CD4-positive, alpha-beta T cell treated with Interleukin-6 for 4 hours (primary cell): ENCODE results near the gene SERPINB13.
"Not testable (repeated sequence)": the region's sequence is repeated elsewhere in the genome, so short reads cannot be mapped to it uniquely, and the experiment has no call there.

Source experiments
- DNase-seq: peaks from one replicate; pipeline ENCODE4 v3.0.0-alpha.2; 2020; ENCODE audit warnings: mixed read lengths

SERPINB13 gene

GRCh38 chr18:63590966-63591695 is 4.0 kb downstream of the SERPINB13 start:
- no peak for DNase-seq

DNA sequence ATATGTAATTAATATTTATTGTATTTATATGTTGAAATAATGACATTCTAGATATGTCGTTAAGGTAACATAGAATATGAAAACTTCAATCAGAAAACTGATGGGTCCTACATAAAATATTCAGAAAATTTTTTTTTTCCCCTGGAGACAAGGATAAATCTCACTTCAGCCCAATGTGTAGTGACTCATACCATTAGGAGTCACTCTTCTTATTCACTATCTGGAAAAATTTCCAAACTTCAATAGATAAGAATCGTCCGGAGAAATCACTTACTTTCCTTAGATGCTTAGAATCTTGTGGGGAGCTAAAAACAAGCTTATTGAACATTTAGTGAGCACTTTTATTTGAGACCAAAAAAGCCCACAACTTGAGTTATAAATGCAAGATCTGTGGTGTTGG is 4.6 kb downstream of the SERPINB13 start:
- no peak for DNase-seq

- no peak for DNase-seq
Observed at GRCh38 chr18:63592471-63592870, 5.3 kb downstream of the SERPINB13 start.

- DNase-seq: no peak
Observed at GRCh38 chr18:63596964-63597363, 9.8 kb downstream of the SERPINB13 start.

DNA sequence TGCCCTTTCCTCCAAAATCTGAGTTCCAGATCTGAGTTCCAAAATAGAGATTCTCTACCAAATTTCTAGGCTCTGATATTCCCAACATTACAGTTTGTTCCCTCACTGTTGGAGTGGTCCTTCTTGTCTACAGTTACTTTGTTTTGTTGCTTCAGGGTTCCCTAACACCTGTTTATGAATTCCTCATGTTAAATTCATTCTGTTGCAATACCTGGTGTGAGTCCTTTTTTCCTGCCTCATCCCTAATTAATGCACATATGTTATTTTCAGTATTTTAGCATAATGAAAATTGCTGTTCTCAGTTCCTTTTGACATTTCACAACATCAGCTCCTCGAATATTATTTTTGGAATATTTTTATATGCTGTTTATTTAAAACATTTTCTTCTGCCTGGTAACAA is 16.2 kb downstream of the SERPINB13 start:
- no peak for DNase-seq

- DNase-seq: no peak
Observed at GRCh38 chr18:63603772-63604171, 16.6 kb downstream of the SERPINB13 start.

DNA sequence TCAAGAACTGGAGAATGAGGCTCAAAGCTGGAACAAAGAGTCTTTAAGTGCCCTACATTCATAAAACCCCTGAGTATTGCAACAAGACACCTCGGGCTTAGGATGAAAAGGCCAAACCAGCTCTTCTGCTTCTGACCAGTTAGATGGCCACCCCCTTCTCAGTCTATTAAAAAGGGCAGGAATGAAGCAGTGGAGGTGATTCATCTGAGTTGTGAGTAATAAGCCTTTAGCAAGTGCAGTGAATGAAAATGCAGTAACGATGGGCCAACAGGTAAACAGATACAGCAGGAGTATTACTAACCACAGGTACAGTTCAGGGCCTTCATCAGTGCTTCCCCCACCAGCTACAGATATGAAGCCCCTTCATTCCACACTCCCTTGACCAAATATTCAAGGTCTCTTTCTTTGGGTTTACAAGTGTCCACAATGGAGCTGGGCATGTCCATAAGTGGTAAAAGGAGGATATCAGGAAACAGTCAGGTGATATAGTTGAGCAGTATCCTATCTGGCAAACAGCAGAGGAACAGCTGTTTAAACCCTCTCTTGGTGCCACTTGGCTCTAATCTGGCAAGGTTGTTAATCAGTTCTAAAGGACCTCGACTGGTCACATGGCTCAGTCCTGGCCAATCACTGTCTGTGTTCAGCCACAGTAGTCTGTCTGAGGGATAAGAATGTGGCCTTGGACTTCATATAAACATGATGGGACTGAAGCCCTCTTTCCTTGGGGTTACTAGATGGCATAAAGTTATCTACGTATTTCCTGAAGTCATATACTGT is 17.8 kb downstream of the SERPINB13 start:
- DNase-seq: no peak

DNA sequence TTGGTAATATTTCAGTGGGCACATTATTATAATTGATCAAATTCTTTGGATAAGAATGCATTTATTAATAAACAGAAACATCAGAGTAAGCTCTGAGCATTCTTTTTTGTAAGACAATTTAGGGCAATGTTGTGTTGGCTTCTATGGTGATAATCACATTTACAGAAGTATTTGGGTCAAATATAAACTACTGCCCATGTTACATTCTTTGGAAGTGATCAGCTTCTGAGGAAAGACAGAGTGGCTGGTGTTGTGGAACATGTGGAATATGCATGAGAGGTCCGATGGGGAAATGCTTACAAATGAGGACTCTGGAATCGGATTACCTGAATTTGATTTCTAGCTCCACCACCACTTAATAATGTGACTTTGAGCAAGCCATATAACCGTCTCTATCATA is 19.4 kb downstream of the SERPINB13 start:
- no peak for DNase-seq

DNA sequence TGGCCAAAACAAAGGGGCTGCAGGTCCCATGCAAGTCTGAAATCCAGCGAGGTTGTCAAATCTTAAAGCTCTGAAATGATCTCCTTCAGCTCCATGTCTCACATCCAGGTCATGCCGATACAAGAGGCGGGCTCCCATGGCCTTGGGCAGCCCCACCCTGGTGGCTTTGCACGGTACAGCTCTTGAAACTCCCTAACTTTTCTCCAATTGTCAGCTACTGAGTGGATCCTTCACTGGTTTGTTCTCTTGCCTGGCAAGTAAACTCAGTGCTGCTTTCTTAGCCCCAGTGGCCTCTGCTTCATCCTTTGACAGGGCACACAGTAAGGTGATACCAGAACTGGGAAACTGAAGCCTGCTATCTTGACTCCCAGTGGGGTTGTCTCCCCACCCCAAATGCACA is 26.3 kb downstream of the SERPINB13 start:
- no peak for DNase-seq

DNA sequence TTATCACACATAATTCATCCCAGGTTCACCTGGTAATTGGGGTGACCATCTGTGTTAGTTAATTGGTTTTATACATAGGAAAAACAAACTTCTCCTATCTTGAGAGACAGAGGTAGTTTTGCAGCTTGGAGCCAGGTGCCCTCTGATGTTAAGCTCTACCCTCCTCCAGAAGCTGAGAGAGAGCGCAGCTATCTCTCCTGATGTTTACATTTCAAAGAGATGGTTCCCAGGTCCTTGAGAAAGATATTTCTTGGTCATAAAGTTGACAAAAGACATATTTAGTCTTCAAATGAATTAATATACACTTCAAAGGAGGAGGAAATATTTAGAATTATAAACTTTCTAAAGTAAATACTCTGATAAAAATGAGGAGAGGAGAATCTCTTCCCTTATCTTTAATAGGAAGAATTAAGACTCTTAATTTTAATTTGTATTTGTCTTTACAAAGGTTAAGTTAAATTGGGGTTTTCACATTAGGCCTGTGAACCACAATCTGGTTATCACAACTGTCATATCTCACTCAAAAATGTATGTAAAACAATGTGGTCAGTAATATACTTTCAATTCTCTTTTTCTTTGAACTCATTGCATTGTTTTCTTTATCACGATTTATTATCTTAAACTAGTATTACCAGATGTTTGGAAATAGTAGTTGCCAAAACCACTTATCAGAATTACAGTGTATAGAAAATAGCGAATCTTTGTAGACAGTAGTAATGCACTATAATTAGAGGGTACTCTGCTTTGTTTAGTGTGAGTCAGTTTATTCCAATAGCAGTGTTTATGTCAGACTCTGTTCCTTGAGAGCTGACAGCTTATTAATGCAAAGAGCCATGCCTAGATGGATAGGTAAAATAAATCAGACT is 30.1 kb downstream of the SERPINB13 start:
- DNase-seq: no peak

DNA sequence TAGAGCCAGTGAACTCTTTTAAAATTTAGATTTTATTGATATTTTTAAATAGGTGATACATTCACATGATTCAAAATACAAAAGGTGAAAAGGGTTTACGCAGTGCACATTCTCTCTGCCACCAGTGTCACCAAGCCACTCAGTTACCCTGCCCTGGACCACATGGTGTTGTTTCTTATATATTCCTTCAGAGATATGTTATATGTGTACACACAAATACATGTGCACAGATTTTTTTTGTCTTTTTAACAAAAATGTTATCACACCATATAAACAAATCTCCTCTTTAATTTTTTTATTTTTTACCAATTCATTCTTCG is 30.7 kb downstream of the SERPINB13 start:
- no peak for DNase-seq

GRCh38 chr18:63619661-63620060 is 32.5 kb downstream of the SERPINB13 start:
- DNase-seq: no peak

DNA sequence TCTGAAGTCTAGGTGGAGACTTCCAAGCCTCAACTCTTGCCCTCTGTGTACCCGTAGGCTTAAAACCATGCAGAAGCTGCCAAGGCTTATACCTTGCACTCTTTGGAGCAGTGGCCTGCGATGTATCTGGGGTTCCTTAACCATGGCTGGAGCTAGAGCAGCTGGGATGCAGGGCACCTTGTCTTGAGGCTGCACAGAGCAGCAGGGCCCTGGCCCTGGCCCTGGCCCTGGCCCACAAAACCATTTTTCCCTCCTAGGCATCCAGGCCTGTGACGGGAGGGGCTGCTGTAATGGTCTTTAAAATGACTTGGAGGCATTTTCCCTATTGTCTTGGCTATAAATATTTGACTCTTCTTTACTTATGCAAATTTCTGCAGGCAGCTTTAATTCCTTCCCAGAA is 37.7 kb downstream of the SERPINB13 start:
- DNase-seq: no peak

- no peak for DNase-seq
Observed at GRCh38 chr18:63626431-63626830, 39.3 kb downstream of the SERPINB13 start.

DNA sequence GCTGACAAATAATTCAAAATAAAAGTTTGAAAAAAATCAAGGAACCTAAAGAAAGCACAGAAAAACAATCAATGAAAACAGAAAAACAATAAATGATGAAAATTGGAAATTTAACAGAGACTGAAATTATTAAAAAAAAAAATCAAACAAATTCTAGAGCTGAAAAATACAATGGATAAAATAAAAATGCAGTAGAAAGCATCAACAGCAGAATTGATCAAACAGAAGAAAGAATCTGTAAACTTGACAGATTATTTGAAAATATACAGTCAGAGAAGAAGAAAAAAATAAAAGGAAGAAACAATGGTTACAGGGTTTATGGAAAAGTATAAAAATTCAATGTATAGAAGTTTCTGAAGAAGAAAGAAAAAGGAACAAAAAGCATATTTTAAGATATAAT is 40.7 kb downstream of the SERPINB13 start:
- DNase-seq: no peak

- DNase-seq: no peak
Observed at GRCh38 chr18:63637703-63638102, 50.6 kb downstream of the SERPINB13 start.

- DNase-seq: not testable (repeated sequence)
Observed at GRCh38 chr18:63641157-63641680, 54.1 kb downstream of the SERPINB13 start.

- not testable (repeated sequence) for DNase-seq
Observed at GRCh38 chr18:63642668-63643356, 55.7 kb downstream of the SERPINB13 start.

DNA sequence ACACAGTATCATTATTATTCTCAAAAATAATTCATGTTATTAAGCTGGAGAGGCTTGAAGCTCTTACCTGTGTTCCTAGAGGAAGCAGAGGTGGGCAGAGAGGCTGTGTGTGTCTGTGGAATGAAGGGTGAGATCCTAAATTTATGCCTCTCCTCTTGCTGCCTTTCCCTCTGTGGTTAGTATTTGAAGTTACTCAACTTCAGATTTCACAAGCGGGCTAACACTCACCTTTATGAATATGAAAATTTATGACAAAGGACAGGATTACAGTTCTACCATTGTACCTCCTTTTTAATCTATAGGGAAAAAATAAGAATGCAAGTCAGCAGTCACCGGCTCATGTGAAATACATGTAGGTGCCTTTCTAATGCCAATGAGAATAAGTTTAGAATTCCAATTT is 57.0 kb downstream of the SERPINB13 start, which contains the start of gene SERPINB4:
Gene SERPINB4 (minus strand): TSS at position 115 of the 400 bp plus-strand sequence. CDS start 679 bp downstream, outside the sequence.
- DNase-seq: not testable (repeated sequence)

DNA sequence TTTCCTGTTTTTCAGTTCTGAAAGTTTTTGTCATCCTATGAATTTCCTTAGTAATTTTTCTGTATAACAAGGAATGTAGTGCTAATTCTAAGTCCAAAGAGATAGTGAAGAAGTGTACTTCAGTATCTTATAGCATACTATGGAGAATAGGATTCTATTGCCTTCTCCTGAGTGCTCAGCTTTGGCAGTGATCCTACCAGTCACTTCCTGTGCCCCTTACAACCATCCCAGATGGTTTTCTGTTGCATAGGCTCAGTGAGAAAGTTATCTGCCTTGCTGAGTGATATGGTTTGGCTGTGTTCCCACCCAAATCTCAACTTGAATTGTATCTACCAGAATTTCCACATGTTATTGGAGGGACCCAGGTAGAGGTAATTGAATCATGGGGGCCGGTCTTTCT is 57.6 kb downstream of the SERPINB13 start:
- DNase-seq: not testable (repeated sequence)

- no peak for DNase-seq
Observed at GRCh38 chr18:63646936-63647335, 59.8 kb downstream of the SERPINB13 start.

GRCh38 chr18:63648241-63648640 is 61.1 kb downstream of the SERPINB13 start:
- no peak for DNase-seq
